ENCODE data around the gene SIX2.

DNA sequence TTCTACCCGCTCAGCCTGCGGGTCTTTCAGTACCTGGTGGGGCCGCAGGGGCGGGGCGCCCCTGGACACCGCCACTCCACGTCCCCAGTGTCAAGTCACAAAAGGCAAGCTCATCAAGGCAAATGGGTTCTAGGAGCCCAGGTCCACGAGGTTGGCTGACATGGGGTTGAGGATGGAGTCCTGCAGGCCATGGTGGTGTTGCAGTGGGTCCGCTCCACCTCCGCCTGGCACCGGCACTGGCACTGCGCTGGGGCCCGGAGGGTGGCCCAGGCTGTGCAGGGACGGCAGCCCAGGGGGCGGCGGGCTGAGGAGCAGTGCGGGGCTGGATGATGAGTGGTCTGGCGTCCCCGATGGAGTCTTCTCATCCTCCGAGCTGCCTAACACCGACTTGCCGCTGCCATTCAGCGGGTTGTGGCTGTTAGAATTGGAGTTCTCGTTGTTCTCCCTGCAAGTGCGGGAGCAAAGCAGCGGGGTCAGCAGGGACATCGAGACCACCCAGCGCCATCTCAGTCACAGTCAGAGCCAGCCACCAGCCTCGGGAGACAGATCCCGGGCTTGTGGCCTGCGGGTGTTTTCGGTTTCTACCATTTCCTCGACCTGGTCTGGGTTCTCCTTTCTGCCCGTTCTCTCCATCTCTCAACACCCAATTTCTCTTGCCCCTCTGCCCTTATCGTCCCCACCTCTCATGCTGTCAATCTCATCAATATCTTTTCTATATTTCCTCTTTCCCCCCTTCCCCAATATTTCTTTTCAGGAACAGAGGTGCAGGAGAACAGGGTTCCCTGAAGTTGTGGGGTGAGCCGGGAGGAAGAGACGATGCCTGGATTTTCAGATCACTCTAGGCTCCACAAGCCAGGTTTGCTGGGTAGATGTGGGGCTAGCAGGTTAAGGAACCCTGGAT is 3.0 kb downstream of the SIX2 start:
- TF ChIP-seq, protein P1, sequence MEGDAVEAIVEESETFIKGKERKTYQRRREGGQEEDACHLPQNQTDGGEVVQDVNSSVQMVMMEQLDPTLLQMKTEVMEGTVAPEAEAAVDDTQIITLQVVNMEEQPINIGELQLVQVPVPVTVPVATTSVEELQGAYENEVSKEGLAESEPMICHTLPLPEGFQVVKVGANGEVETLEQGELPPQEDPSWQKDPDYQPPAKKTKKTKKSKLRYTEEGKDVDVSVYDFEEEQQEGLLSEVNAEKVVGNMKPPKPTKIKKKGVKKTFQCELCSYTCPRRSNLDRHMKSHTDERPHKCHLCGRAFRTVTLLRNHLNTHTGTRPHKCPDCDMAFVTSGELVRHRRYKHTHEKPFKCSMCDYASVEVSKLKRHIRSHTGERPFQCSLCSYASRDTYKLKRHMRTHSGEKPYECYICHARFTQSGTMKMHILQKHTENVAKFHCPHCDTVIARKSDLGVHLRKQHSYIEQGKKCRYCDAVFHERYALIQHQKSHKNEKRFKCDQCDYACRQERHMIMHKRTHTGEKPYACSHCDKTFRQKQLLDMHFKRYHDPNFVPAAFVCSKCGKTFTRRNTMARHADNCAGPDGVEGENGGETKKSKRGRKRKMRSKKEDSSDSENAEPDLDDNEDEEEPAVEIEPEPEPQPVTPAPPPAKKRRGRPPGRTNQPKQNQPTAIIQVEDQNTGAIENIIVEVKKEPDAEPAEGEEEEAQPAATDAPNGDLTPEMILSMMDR (IDR thresholded peaks at IDR 0.05 in 8 of 11, conservative IDR thresholded peaks at IDR 0.05 in 3 of 11): no peak
- no peak for TF ChIP-seq POLR2AphosphoS5 (IDR thresholded peaks at IDR 0.05)
